PC-3 (cell line): Measurements from ENCODE around the gene CACNA1H. TPM values are rescaled to one million over a fixed set of nuclear protein-coding genes. Genes with fewer than 3 reads are reported as not detected.

Source experiments
- ATAC-seq: fragments of 200-7000 bp; cut with Tn5 transposase; 2 replicates; pipeline ENCODE4 v1.9.1; 2020; ENCODE audit warnings: mild to moderate bottlenecking, moderate library complexity
- BruUV-seq: library from RNA; stranded (reverse); fragments of 400-500 nt; replicated peaks from 2 replicates; lab custom pipeline; 2021; lab: Mats Ljungman, UMichigan
- CTCF ChIA-PET: fragments of 300-600 bp; sonication (Branson Sonifier 250); formaldehyde crosslinking; loops from one replicate; lab custom pipeline; 2022; ENCODE audit warnings: antibody characterized with exemption; lab: Charles Lee
- POLR2A ChIA-PET: fragments of 300-600 bp; sonication (Branson Sonifier 250); formaldehyde crosslinking; loops from one replicate; lab custom pipeline; 2022; ENCODE audit warnings: antibody characterized with exemption; ENCODE audit not compliant: unreplicated experiment; lab: Charles Lee
- DNase-seq: peaks from one replicate; pipeline ENCODE4 v3.0.0-alpha.2; 2015
- H2AFZ ChIP-seq: fragments of 300-600 bp; sonication (generic); 2 replicates; pipeline ENCODE4 v1.6.0; 2016; ENCODE audit warnings: antibody characterized with exemption, low read length
- H3F3A ChIP-seq: fragments of 300-600 bp; sonication (generic); one replicate; pipeline ENCODE4 v1.6.0; 2017; ENCODE audit warnings: antibody characterized with exemption, low read length, control low read depth, mild to moderate bottlenecking; ENCODE audit not compliant: unreplicated experiment
- H3K27ac ChIP-seq: fragments of 300-600 bp; sonication (generic); 2 replicates; pipeline ENCODE4 v1.5.1; 2016; ENCODE audit warnings: mild to moderate bottlenecking, low read length
- H3K27me3 ChIP-seq: fragments of 300-600 bp; sonication (generic); 2 replicates; pipeline ENCODE4 v1.6.1; 2016; ENCODE audit warnings: low read length, mixed read lengths
- H3K36me3 ChIP-seq: fragments of 300-600 bp; sonication (generic); 2 replicates; pipeline ENCODE4 v1.6.1; 2016; ENCODE audit warnings: low read depth, mixed run types, low read length, mixed read lengths
- H3K4me1 ChIP-seq: fragments of 300-600 bp; sonication (generic); 2 replicates; pipeline ENCODE4 v1.5.1; 2016; ENCODE audit warnings: low read length; ENCODE audit not compliant: insufficient read depth
- H3K4me2 ChIP-seq: fragments of 300-600 bp; sonication (generic); 2 replicates; pipeline ENCODE4 v1.6.0; 2016; ENCODE audit warnings: low read length
- H3K4me3 ChIP-seq: fragments of 300-600 bp; sonication (generic); 2 replicates; pipeline ENCODE4 v1.5.1; 2016; ENCODE audit warnings: mild to moderate bottlenecking, low read length, mixed read lengths
- H3K79me2 ChIP-seq: fragments of 300-600 bp; sonication (generic); 2 replicates; pipeline ENCODE4 v1.6.1; 2017; ENCODE audit warnings: low read length, mixed read lengths
- H3K9ac ChIP-seq: fragments of 300-600 bp; sonication (generic); 2 replicates; pipeline ENCODE4 v1.6.0; 2016; ENCODE audit warnings: mild to moderate bottlenecking, low read length
- H3K9me2 ChIP-seq: fragments of 300-600 bp; sonication (generic); replicated peaks from 2 replicates; pipeline ENCODE4 v1.6.1; 2016; ENCODE audit warnings: mixed run types, low read length, mixed read lengths
- H3K9me3 ChIP-seq: fragments of 300-600 bp; sonication (generic); 2 replicates; pipeline ENCODE4 v1.6.1; 2016; ENCODE audit warnings: low read length, mixed read lengths
- H4K20me1 ChIP-seq: fragments of 300-600 bp; sonication (generic); 2 replicates; pipeline ENCODE4 v1.6.1; 2016; ENCODE audit warnings: low read length, mixed read lengths
- EZH2 ChIP-seq: fragments of 300-600 bp; sonication (generic); IDR thresholded peaks from one replicate; pipeline ENCODE4 v1.6.1; 2017; ENCODE audit warnings: antibody characterized with exemption, mild to moderate bottlenecking, low read length; ENCODE audit not compliant: unreplicated experiment
- EZH2phosphoT487 ChIP-seq: fragments of 300-600 bp; sonication (generic); IDR thresholded peaks from 2 replicates; pipeline ENCODE4 v1.6.1; 2018; ENCODE audit warnings: mild to moderate bottlenecking, antibody characterized with exemption, low read length, borderline replicate concordance
- intact Hi-C: fragments of 100-400 bp; cut with micrococcal nuclease; formaldehyde crosslinking; loops from 2 replicates; pipeline ENCODE4 v1.9.0; 2023
- total RNA-seq: library from RNA; depleted of rRNA; stranded (reverse); fragments of >200 nt; gene quantifications from 2 replicates; pipeline ENCODE4 v1.2.3, GENCODE V29; 2014
- TF ChIP-seq, protein P1 (sequence below): fragments of 300-600 bp; sonication (generic); conservative IDR thresholded peaks from 2 replicates; pipeline ENCODE4 v1.5.1; 2017; ENCODE audit warnings: antibody characterized with exemption, low read depth, mild to moderate bottlenecking, low read length

Gene CACNA1H
- total RNA-seq, 1 experiment from 2014 or later, result 4.1 TPM

DNA sequence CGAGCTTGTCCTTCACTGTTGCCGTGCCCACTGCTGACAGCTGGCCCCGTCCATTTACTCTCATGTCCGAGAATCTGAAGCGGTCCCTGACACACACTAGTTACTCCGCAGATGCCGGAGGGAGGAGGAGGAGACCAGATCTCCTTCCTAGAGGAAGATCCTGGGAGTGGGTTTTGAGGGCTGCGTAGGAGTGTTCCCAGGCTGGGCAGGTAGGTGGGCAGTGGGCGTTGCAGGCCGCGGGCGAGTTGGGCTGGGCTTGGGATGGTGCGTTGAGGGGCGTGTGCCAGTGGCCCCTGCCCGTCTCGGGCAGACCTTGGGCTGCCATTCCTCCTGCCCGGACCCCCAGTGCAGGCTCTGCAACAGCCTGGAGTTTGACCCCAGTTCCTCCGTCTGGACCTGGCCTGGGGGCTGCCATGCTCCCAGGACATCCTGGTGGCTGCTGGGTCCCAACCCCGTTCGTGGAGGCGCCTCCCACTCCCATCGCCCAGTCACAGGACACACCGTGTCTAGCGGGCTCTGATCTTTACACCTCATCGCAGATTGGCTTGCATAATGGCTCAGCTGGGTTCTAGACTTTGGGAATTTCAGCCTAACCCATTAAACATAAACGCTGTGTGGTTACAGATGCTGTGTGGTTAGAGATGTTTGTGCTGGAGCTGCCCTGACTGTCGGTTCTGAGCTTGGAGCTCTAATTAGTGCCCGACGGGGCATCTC lies 22.8 kb downstream of the CACNA1H start:
- Histone ChIP-seq H3K79me2 (no peaks in the 10 kb centered on the region), H3K27ac (no peak overlapping the region), H3F3A (no peaks in the 10 kb centered on the region), H3K9ac (no peak overlapping the region), H2AFZ (no peak overlapping the region), H3K9me2 (no peaks in the 10 kb centered on the region), H3K36me3 (no peaks in the 10 kb centered on the region), H3K4me1 (no peaks in the 10 kb centered on the region), H4K20me1 (no peaks in the 10 kb centered on the region), H3K9me3 (no peaks in the 10 kb centered on the region), H3K4me2 (no peak overlapping the region), H3K27me3 (no peaks in the 10 kb centered on the region), H3K4me3 (no peak overlapping the region)
- ChIA-PET POLR2A (no interaction called here), CTCF (no interaction called here)
- no peak for ATAC-seq
- no TSS peak for BruUV-seq
- intact Hi-C loops, result no loop called here
- TF ChIP-seq EZH2, result no peak
- TF ChIP-seq, protein P1, sequence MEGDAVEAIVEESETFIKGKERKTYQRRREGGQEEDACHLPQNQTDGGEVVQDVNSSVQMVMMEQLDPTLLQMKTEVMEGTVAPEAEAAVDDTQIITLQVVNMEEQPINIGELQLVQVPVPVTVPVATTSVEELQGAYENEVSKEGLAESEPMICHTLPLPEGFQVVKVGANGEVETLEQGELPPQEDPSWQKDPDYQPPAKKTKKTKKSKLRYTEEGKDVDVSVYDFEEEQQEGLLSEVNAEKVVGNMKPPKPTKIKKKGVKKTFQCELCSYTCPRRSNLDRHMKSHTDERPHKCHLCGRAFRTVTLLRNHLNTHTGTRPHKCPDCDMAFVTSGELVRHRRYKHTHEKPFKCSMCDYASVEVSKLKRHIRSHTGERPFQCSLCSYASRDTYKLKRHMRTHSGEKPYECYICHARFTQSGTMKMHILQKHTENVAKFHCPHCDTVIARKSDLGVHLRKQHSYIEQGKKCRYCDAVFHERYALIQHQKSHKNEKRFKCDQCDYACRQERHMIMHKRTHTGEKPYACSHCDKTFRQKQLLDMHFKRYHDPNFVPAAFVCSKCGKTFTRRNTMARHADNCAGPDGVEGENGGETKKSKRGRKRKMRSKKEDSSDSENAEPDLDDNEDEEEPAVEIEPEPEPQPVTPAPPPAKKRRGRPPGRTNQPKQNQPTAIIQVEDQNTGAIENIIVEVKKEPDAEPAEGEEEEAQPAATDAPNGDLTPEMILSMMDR, result no peak
- DNase-seq, result no peak

DNA sequence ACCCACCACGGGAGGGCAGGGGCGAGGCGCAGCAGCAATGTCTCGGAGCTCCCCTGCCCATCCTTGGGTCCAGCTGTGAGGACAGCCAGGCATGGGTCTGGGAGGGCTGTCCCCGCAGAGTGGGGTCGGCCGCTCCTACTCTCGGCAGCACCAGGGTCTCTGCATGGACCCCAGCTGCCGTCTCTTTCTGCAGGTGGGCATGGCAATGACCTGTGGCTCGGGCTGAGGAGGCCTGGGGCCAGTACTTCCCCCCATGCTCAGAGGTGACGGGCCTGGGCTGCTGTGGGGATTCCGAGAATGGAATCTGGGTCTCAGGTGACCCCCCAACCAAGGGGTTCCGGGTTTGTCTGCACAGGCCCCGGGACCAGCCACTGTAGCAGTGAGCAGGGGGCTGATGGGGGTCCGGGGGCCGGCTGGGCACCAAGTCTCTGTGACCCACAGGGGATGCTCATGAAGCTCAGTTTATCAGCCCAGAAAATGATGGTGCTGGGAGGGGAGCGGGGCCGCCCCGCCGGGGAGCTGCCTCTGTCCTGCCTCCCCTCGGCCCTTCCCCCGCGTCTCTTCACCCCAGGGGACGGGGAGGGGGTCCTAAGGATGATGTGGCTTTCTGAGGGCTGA lies 23.5 kb downstream of the CACNA1H start:
- Histone ChIP-seq H3K79me2 (no peaks in the 10 kb centered on the region), H3K9ac (no peak overlapping the region), H3K36me3 (no peaks in the 10 kb centered on the region), H3K27ac (no peak overlapping the region), H3F3A (no peaks in the 10 kb centered on the region), H2AFZ (no peak overlapping the region), H3K9me3 (no peaks in the 10 kb centered on the region), H4K20me1 (no peaks in the 10 kb centered on the region), H3K9me2 (no peaks in the 10 kb centered on the region), H3K4me3 (no peak overlapping the region), H3K4me1 (no peaks in the 10 kb centered on the region), H3K27me3 (no peaks in the 10 kb centered on the region), H3K4me2 (no peak overlapping the region)
- intact Hi-C loops, result no loop called here
- DNase-seq, result no peak
- ChIA-PET CTCF (no interaction called here), POLR2A (no interaction called here)
- ATAC-seq, result no peak
- TF ChIP-seq, protein P1, result no peak
- no peak for TF ChIP-seq EZH2phosphoT487
- no peak for TF ChIP-seq EZH2
- BruUV-seq, result no TSS peak

DNA sequence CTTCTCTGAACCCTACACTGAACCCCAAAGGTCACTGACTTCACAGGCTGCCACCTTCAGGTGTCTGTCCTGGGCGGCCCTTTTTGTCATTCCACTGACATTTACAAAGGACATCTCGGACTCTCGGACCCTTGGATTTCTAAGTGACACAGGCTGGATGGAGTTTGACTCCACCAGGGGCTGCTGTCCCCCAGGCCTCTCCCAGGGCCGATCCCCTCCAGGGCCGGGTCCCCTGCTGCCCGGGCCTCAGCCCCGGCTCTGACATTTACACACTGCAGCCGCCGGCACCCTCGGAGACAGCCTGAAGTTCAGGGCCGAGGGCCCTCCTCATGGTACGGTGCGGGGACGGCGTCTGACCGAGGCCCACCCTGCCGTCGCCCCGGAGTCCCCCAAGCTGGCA lies 24.1 kb downstream of the CACNA1H start:
- H3K27ac ChIP-seq, result no peak overlapping the region
- H2AFZ ChIP-seq, result no peak overlapping the region
- H3K9me3 ChIP-seq, result no peaks in the 10 kb centered on the region
- CTCF ChIA-PET, result no interaction called here
- no peaks in the 10 kb centered on the region for H4K20me1 ChIP-seq
- no peak for ATAC-seq
- no peak overlapping the region for H3K4me2 ChIP-seq
- no peaks in the 10 kb centered on the region for H3F3A ChIP-seq
- no peak overlapping the region for H3K4me3 ChIP-seq
- TF ChIP-seq EZH2, result no peak
- TF ChIP-seq, protein P1, result no peak
- no TSS peak for BruUV-seq
- DNase-seq, result no peak
- H3K4me1 ChIP-seq, result peaks cover 4% of the 10 kb centered on the region
- H3K9me2 ChIP-seq, result no peaks in the 10 kb centered on the region
- no peak overlapping the region for H3K9ac ChIP-seq
- no peaks in the 10 kb centered on the region for H3K79me2 ChIP-seq
- H3K27me3 ChIP-seq, result no peaks in the 10 kb centered on the region
- H3K36me3 ChIP-seq, result no peaks in the 10 kb centered on the region
- POLR2A ChIA-PET, result no interaction called here
- intact Hi-C loops, result no loop called here
